Esophagus (tissue), 2 donors: ENCODE data around the gene BCAR3. TPM values are rescaled to one million over a fixed set of nuclear protein-coding genes. Genes with fewer than 3 reads are reported as not detected.

Source experiments
- H3K27ac ChIP-seq, 2 donors: one replicate each; pipeline ENCODE4 v1.5.1; 2013; ENCODE audit warnings: low read depth in 2 of 2, mild to moderate bottlenecking in 2 of 2, inconsistent platforms in 1 of 2, low read length in 1 of 2, moderate library complexity in 1 of 2
- H3K27me3 ChIP-seq, 2 donors: one replicate each; pipeline ENCODE4 v1.6.1; 2013; ENCODE audit warnings: low read length in 2 of 2, control low read depth in 1 of 2, mild to moderate bottlenecking in 1 of 2; ENCODE audit not compliant: insufficient read depth in 2 of 2, control insufficient read depth in 1 of 2
- H3K36me3 ChIP-seq, 2 donors: one replicate each; pipeline ENCODE4 v1.6.1; 2013; ENCODE audit warnings: low read length in 1 of 2; ENCODE audit not compliant: control insufficient read depth in 2 of 2, insufficient read depth in 2 of 2
- H3K4me1 ChIP-seq, 2 donors: one replicate each; pipeline ENCODE4 v1.6.1; 2013; ENCODE audit warnings: low read length in 1 of 2; ENCODE audit not compliant: control insufficient read depth in 2 of 2, insufficient read depth in 2 of 2
- H3K4me3 ChIP-seq, 2 donors: one replicate each; pipeline ENCODE4 v1.5.1; 2013; ENCODE audit warnings: low read length in 2 of 2, mild to moderate bottlenecking in 2 of 2, low read depth in 1 of 2, moderate library complexity in 1 of 2
- H3K9me3 ChIP-seq, 2 donors: one replicate each; pipeline ENCODE4 v1.6.1; 2013; ENCODE audit warnings: mild to moderate bottlenecking in 2 of 2, low read depth in 1 of 2, low read length in 1 of 2, moderate library complexity in 1 of 2; ENCODE audit not compliant: control insufficient read depth in 2 of 2, insufficient read depth in 1 of 2
- WGBS, 2 donors: extraction: QIAGEN DNeasy Blood & Tissue Kit; methylation state at CpG; one replicate each; pipeline ENCODE4 v1.1.7; 2013; 5-methylcytosine and 5-hydroxymethylcytosine counted together
- polyA plus RNA-seq, 2 donors: library from polyadenylated mRNA; stranded (reverse); fragments of 200-250 nt; gene quantifications; one replicate each; pipeline ENCODE4 v1.2.3, GENCODE V29; 2013
- donor health status: healthy with polysubstance abuse.
- donor health status: Bipolar disorder and iron deficiency.

Gene BCAR3
- polyA plus RNA-seq, 2 donors: 7.5 to 9.4 TPM

- no peaks in the 10 kb centered on the region for H3K36me3 ChIP-seq
- H3K27me3 ChIP-seq: no peaks in the 10 kb centered on the region
- no peak overlapping the region for H3K27ac ChIP-seq
- no peak overlapping the region for H3K4me3 ChIP-seq
- no peaks in the 10 kb centered on the region for H3K4me1 ChIP-seq
- H3K9me3 ChIP-seq: no peaks in the 10 kb centered on the region
Measured at GRCh38 chr1:93518516-93518915, 163.1 kb downstream of the BCAR3 start.

- Histone ChIP-seq H3K27me3 (no peaks in the 10 kb centered on the region), H3K9me3 (no peaks in the 10 kb centered on the region), H3K4me1 (no peaks in the 10 kb centered on the region), H3K4me3 (no peak overlapping the region), H3K36me3 (no peaks in the 10 kb centered on the region), H3K27ac (no peak overlapping the region)
- 88 to 91% methylated on average over 5 of the region's 5 CpGs for WGBS, 2 donors
Measured at GRCh38 chr1:93516164-93516563, 165.5 kb downstream of the BCAR3 start.

Other genes starting within 250 kb of the BCAR3 start
- 1 to 10 TPM; 4.7 to 7.9 TPM for gene FNBP1L, start 233.7 kb downstream of the BCAR3 start, polyA plus RNA-seq
- 10 to 100 TPM; 29.2 to 46.4 TPM for gene DNTTIP2, start 197.4 kb upstream of the BCAR3 start, polyA plus RNA-seq
- 1 to 10 TPM; 1.4 to 5.0 TPM for gene GCLM, start 227.6 kb upstream of the BCAR3 start, polyA plus RNA-seq